K562 (cell line): Measurements from ENCODE around the gene AIF1. TPM values are rescaled to one million over a fixed set of nuclear protein-coding genes. Genes with fewer than 3 reads are reported as not detected.

Experiments used
- CBX3 ChIP-seq, 2 experiments: IDR thresholded peaks; 1 replicate in 1 of 2; 2 replicates in 1 of 2; pipeline ENCODE4 v1.6.1; 2012; ENCODE audit warnings: inconsistent platforms in 2 of 2, low read length in 2 of 2, borderline replicate concordance in 1 of 2, control low read depth in 1 of 2
- DLX4 ChIP-seq: fragments of 250-450 bp; sonication (Bioruptor Pico); IDR thresholded peaks from 2 replicates; pipeline ENCODE4 v1.6.1; 2021; ENCODE audit warnings: mild to moderate bottlenecking
- ESRRB ChIP-seq: fragments of 250-450 bp; sonication (Bioruptor Pico); IDR thresholded peaks from 2 replicates; pipeline ENCODE4 v1.5.0; 2020; ENCODE audit warnings: mild to moderate bottlenecking, moderate library complexity, borderline replicate concordance
- HDAC8 ChIP-seq: fragments of 450-650 bp; IDR thresholded peaks from 2 replicates; pipeline ENCODE4 v1.6.1; 2016; ENCODE audit warnings: mild to moderate bottlenecking, missing genetic modification characterization, moderate library complexity, missing compliant biosample characterization
- HNRNPK ChIP-seq: fragments of 200-400 bp; formaldehyde crosslinking; IDR thresholded peaks from one replicate; pipeline ENCODE4 v1.6.1; 2018; ENCODE audit warnings: mild to moderate bottlenecking, low read depth, low read length; ENCODE audit not compliant: poor library complexity, severe bottlenecking
- IFI16 ChIP-seq: fragments of 250-450 bp; sonication (Bioruptor Pico); IDR thresholded peaks from 2 replicates; pipeline ENCODE4 v2.1.2; 2022; ENCODE audit warnings: mild to moderate bottlenecking, inconsistent platforms
- ILK ChIP-seq: fragments of 450-650 bp; IDR thresholded peaks from 2 replicates; pipeline ENCODE4 v1.6.1; 2016; ENCODE audit warnings: missing genetic modification characterization, low read depth, mild to moderate bottlenecking, missing compliant biosample characterization, moderate library complexity, borderline replicate concordance
- KDM5B ChIP-seq: fragments of 200-600 bp; sonication (generic); IDR thresholded peaks from 2 replicates; pipeline ENCODE4 v1.6.1; 2012; ENCODE audit warnings: low read depth, mild to moderate bottlenecking, moderate library complexity, low read length, control low read depth, inconsistent platforms; ENCODE audit not compliant: insufficient replicate concordance
- NBN ChIP-seq: fragments of 450-650 bp; IDR thresholded peaks from 2 replicates; pipeline ENCODE4 v1.6.1; 2016; ENCODE audit warnings: low read depth, mild to moderate bottlenecking
- NR0B1 ChIP-seq: fragments of 450-650 bp; IDR thresholded peaks from one replicate; pipeline ENCODE4 v1.6.1; 2018; ENCODE audit warnings: mild to moderate bottlenecking, moderate library complexity; ENCODE audit not compliant: partially characterized antibody
- NR1H2 ChIP-seq: sonication (generic); formaldehyde crosslinking; IDR thresholded peaks from 2 replicates; pipeline ENCODE4 v1.4.0; 2020; ENCODE audit warnings: mild to moderate bottlenecking, missing genetic modification reagents
- SAP30 ChIP-seq: fragments of 200-600 bp; sonication (generic); IDR thresholded peaks from 2 replicates; pipeline ENCODE4 v1.6.1; 2012; ENCODE audit warnings: borderline replicate concordance, low read depth, mild to moderate bottlenecking, moderate library complexity, low read length, control low read depth, inconsistent platforms; ENCODE audit not compliant: insufficient read depth, poor library complexity, severe bottlenecking
- SMAD1 ChIP-seq: fragments of 150-350 bp; IDR thresholded peaks from 2 replicates; pipeline ENCODE4 v1.6.1; 2014; ENCODE audit warnings: low read length, low read depth; ENCODE audit not compliant: partially characterized antibody
- SMAD4 ChIP-seq: fragments of 250-450 bp; sonication (Bioruptor Pico); conservative IDR thresholded peaks from 2 replicates; pipeline ENCODE4 v1.8.0; 2021; ENCODE audit warnings: inconsistent platforms, mild to moderate bottlenecking, moderate library complexity
- SOX6 ChIP-seq: fragments of 450-650 bp; IDR thresholded peaks from 2 replicates; pipeline ENCODE4 v1.6.1; 2014; ENCODE audit warnings: mild to moderate bottlenecking
- SUPT5H ChIP-seq: fragments of 450-650 bp; IDR thresholded peaks from 2 replicates; pipeline ENCODE4 v1.6.1; 2016
- TARDBP ChIP-seq: fragments of 450-650 bp; IDR thresholded peaks from 2 replicates; pipeline ENCODE4 v1.6.1; 2016
- ZNF212 ChIP-seq: fragments of 450-650 bp; formaldehyde crosslinking; IDR thresholded peaks from 2 replicates; pipeline ENCODE4 v1.4.0; 2020; ENCODE audit warnings: mild to moderate bottlenecking
- ZNF232 ChIP-seq: sonication (generic); formaldehyde crosslinking; IDR thresholded peaks from 2 replicates; pipeline ENCODE4 v1.8.0; 2022; ENCODE audit warnings: mild to moderate bottlenecking, missing genetic modification reagents
- ZNF699 ChIP-seq: fragments of 250-450 bp; sonication (Bioruptor Pico); IDR thresholded peaks from 2 replicates; pipeline ENCODE4 v1.8.0; 2021; ENCODE audit warnings: mild to moderate bottlenecking, moderate library complexity; ENCODE audit not compliant: insufficient replicate concordance
- ZNF764 ChIP-seq: fragments of 250-450 bp; sonication (Bioruptor Pico); IDR thresholded peaks from 2 replicates; pipeline ENCODE4 v1.4.0; 2020; ENCODE audit warnings: low read depth, mild to moderate bottlenecking, moderate library complexity
- polyA plus RNA-seq, 8 experiments: library from polyadenylated mRNA; depleted of rRNA in 4 of 8; stranded (reverse) in 5 of 8; unstranded in 3 of 8; fragments of >200 nt; fragmentation: Nextera tagmentation in 2 of 8; fragmentation: Illumina TruSeq in 1 of 8; extraction: Ambion mirVana in 2 of 8; extraction: Trizol in 1 of 8; gene quantifications; 2 replicates each; pipeline versions ENCODE4 v1.2.1 to v1.2.3, GENCODE V29; 2011 to 2014; ENCODE audit warnings: inconsistent platforms in 1 of 8, missing spikeins in 1 of 8
- total RNA-seq, 7 experiments: library from RNA; depleted of rRNA in 6 of 7; stranded (reverse); fragments of >200 nt in 6 of 7; fragmentation: Illumina TruSeq in 2 of 7; extraction: Trizol in 2 of 7; gene quantifications; 2 replicates each; pipeline versions ENCODE4 v1.2.1 to v1.2.3, GENCODE V29; 2011 to 2021; ENCODE audit warnings: low replicate concordance in 1 of 7
- TF ChIP-seq, protein P1 (sequence below): sonication (generic); formaldehyde crosslinking; IDR thresholded peaks from 2 replicates; pipeline ENCODE4 v1.8.1; 2023; ENCODE audit warnings: mild to moderate bottlenecking, missing genetic modification reagents, moderate library complexity
- TF ChIP-seq, protein P2 (sequence below): sonication (generic); formaldehyde crosslinking; IDR thresholded peaks from 2 replicates; pipeline ENCODE4 v1.8.0; 2022; ENCODE audit warnings: missing genetic modification reagents, mild to moderate bottlenecking, borderline replicate concordance

AIF1 gene
- total and polyA plus RNA-seq, 9 of the 15 experiments (the other 6 are each of a cell fraction or from before 2014, with no cell fraction given), result 9.4 to 33.4 (median 19.4) TPM

- TF ChIP-seq, protein P1, sequence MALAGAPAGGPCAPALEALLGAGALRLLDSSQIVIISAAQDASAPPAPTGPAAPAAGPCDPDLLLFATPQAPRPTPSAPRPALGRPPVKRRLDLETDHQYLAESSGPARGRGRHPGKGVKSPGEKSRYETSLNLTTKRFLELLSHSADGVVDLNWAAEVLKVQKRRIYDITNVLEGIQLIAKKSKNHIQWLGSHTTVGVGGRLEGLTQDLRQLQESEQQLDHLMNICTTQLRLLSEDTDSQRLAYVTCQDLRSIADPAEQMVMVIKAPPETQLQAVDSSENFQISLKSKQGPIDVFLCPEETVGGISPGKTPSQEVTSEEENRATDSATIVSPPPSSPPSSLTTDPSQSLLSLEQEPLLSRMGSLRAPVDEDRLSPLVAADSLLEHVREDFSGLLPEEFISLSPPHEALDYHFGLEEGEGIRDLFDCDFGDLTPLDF (CRISPR knock-in tag), result peak; percentile 70; the same call in 1 of the 2 replicates
- peak; percentile 73 for TF ChIP-seq NBN
- TF ChIP-seq SOX6, result peak; percentile 63; the same call in 1 of the 2 replicates
- TF ChIP-seq KDM5B, result peak; percentile 84
- TF ChIP-seq ZNF699, result no peak
- no peak for TF ChIP-seq IFI16
- no peak for TF ChIP-seq SAP30
- peak; percentile 96; the same call in 1 of the 2 replicates for TF ChIP-seq NR1H2 (CRISPR knock-in tag)
- TF ChIP-seq SMAD4, result peak; percentile 94
- no peak for TF ChIP-seq SMAD1
- TF ChIP-seq CBX3 (IDR thresholded peaks at IDR 0.05; ENCODE audit: borderline replicate concordance in 1 of 2, low read length in 2 of 2), result peak in 1 of 2 experiments; percentile 88; a peak in 1 of 3 replicates
- TF ChIP-seq ESRRB, result no peak
- no peak for TF ChIP-seq ZNF232
- TF ChIP-seq, protein P2, sequence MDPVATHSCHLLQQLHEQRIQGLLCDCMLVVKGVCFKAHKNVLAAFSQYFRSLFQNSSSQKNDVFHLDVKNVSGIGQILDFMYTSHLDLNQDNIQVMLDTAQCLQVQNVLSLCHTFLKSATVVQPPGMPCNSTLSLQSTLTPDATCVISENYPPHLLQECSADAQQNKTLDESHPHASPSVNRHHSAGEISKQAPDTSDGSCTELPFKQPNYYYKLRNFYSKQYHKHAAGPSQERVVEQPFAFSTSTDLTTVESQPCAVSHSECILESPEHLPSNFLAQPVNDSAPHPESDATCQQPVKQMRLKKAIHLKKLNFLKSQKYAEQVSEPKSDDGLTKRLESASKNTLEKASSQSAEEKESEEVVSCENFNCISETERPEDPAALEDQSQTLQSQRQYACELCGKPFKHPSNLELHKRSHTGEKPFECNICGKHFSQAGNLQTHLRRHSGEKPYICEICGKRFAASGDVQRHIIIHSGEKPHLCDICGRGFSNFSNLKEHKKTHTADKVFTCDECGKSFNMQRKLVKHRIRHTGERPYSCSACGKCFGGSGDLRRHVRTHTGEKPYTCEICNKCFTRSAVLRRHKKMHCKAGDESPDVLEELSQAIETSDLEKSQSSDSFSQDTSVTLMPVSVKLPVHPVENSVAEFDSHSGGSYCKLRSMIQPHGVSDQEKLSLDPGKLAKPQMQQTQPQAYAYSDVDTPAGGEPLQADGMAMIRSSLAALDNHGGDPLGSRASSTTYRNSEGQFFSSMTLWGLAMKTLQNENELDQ, result no peak
- TF ChIP-seq TARDBP, result peak; percentile 88
- no peak for TF ChIP-seq HDAC8 (tag)
- peak; percentile 76 for TF ChIP-seq SUPT5H
- no peak for TF ChIP-seq ILK
- TF ChIP-seq HNRNPK, result no peak
- TF ChIP-seq NR0B1, result no peak
- TF ChIP-seq ZNF212, result no peak
- no peak for TF ChIP-seq ZNF764
- TF ChIP-seq DLX4 (CRISPR knock-in tag), result no peak
These were observed 34.1 kb upstream of the AIF1 start (continued) for GRCh38 chr6:31580807-31581433.
